WTC11 (cell line): ENCODE measurements around the gene SYNGR3. TPM values are rescaled to one million over a fixed set of nuclear protein-coding genes. Genes with fewer than 3 reads are reported as not detected.

Experiments
- ATAC-seq: fragments of 200-7000 bp; cut with Tn5 transposase; 2 replicates; pipeline ENCODE4 v1.10.0; 2021; ENCODE audit warnings: mild to moderate bottlenecking, moderate library complexity
- CTCF ChIA-PET: fragments of 300-600 bp; sonication (Branson Sonifier 250); formaldehyde crosslinking; loops from one replicate; lab custom pipeline; 2021; ENCODE audit warnings: antibody characterized with exemption; lab: Charles Lee
- POLR2A ChIA-PET: fragments of 350-600 bp; sonication (Branson Sonifier 250); formaldehyde crosslinking; loops from one replicate; lab custom pipeline; 2021; ENCODE audit warnings: antibody characterized with exemption; lab: Charles Lee
- DNase-seq: peaks from one replicate; pipeline ENCODE4 v3.0.0; 2021; ENCODE audit warnings: low spot score
- H3K27ac Mint-ChIP-seq: 2 replicates; pipeline ENCODE4 v1.8.0; 2021; ENCODE audit warnings: mixed read lengths
- H3K27me3 Mint-ChIP-seq: 2 replicates; pipeline ENCODE4 v1.8.0; 2021; ENCODE audit warnings: low read depth, mild to moderate bottlenecking, moderate library complexity, mixed read lengths
- H3K36me3 Mint-ChIP-seq: 2 replicates; pipeline ENCODE4 v1.8.0; 2021; ENCODE audit warnings: mixed read lengths
- H3K4me1 Mint-ChIP-seq: 2 replicates; pipeline ENCODE4 v1.8.0; 2022; ENCODE audit warnings: mixed read lengths
- H3K4me3 Mint-ChIP-seq: 2 replicates; pipeline ENCODE4 v1.8.0; 2021; ENCODE audit warnings: mild to moderate bottlenecking, moderate library complexity, mixed read lengths
- H3K9me3 Mint-ChIP-seq: 2 replicates; pipeline ENCODE4 v1.8.0; 2021; ENCODE audit warnings: mixed read lengths
- AFF4 ChIP-seq: sonication (generic); formaldehyde crosslinking; IDR thresholded peaks from 2 replicates; pipeline ENCODE4 v1.8.1; 2023; ENCODE audit warnings: mild to moderate bottlenecking, missing genetic modification reagents, borderline replicate concordance
- ARID4B ChIP-seq: sonication (generic); formaldehyde crosslinking; IDR thresholded peaks from 2 replicates; pipeline ENCODE4 v1.8.0; 2023; ENCODE audit warnings: missing genetic modification reagents, mild to moderate bottlenecking, borderline replicate concordance
- ATF1 ChIP-seq: sonication (generic); formaldehyde crosslinking; IDR thresholded peaks from 2 replicates; pipeline ENCODE4 v1.8.1; 2023; ENCODE audit warnings: mild to moderate bottlenecking, moderate library complexity, missing genetic modification reagents
- ATF2 ChIP-seq: sonication (generic); formaldehyde crosslinking; IDR thresholded peaks from 2 replicates; pipeline ENCODE4 v1.8.1; 2022; ENCODE audit warnings: low read depth, missing genetic modification reagents, borderline replicate concordance
- CBFB ChIP-seq: sonication (generic); formaldehyde crosslinking; IDR thresholded peaks from 2 replicates; pipeline ENCODE4 v1.8.1; 2022; ENCODE audit warnings: mild to moderate bottlenecking, low read depth, missing genetic modification reagents
- CTCF ChIP-seq: fragments of 200-600 bp; IDR thresholded peaks from 2 replicates; pipeline ENCODE4 v1.8.0; 2022; ENCODE audit warnings: antibody characterized with exemption
- E2F5 ChIP-seq: sonication (generic); formaldehyde crosslinking; IDR thresholded peaks from 2 replicates; pipeline ENCODE4 v1.8.1; 2022; ENCODE audit warnings: mild to moderate bottlenecking, moderate library complexity, missing genetic modification reagents
- ELF4 ChIP-seq: sonication (generic); formaldehyde crosslinking; IDR thresholded peaks from 2 replicates; pipeline ENCODE4 v1.8.1; 2022; ENCODE audit warnings: low read depth, mild to moderate bottlenecking, moderate library complexity, missing genetic modification reagents
- ERG ChIP-seq: fragments of 250-450 bp; sonication (Bioruptor Pico); IDR thresholded peaks from 2 replicates; pipeline ENCODE4 v1.8.0; 2021; ENCODE audit warnings: mild to moderate bottlenecking
- GRHL2 ChIP-seq: fragments of 250-450 bp; sonication (Bioruptor Pico); IDR thresholded peaks from 2 replicates; pipeline ENCODE4 v1.8.0; 2022; ENCODE audit warnings: mild to moderate bottlenecking, moderate library complexity; ENCODE audit not compliant: insufficient replicate concordance, severe bottlenecking
- HMGA2 ChIP-seq: fragments of 250-450 bp; sonication (Bioruptor Pico); IDR thresholded peaks from 2 replicates; pipeline ENCODE4 v1.4.0; 2021; ENCODE audit warnings: mild to moderate bottlenecking, moderate library complexity
- NFATC4 ChIP-seq: fragments of 250-450 bp; sonication (Bioruptor Pico); IDR thresholded peaks from 2 replicates; pipeline ENCODE4 v1.9.0; 2021; ENCODE audit warnings: mild to moderate bottlenecking
- NR2C2 ChIP-seq: sonication (generic); formaldehyde crosslinking; IDR thresholded peaks from 2 replicates; pipeline ENCODE4 v1.8.0; 2022; ENCODE audit warnings: mild to moderate bottlenecking, missing genetic modification reagents
- PRRX2 ChIP-seq: fragments of 250-450 bp; sonication (Bioruptor Pico); IDR thresholded peaks from 2 replicates; pipeline ENCODE4 v1.8.0; 2021; ENCODE audit warnings: mild to moderate bottlenecking
- SMAD4 ChIP-seq: sonication (generic); formaldehyde crosslinking; IDR thresholded peaks from 2 replicates; pipeline ENCODE4 v1.8.0; 2022; ENCODE audit warnings: mild to moderate bottlenecking, missing genetic modification reagents
- SP1 ChIP-seq: sonication (generic); formaldehyde crosslinking; conservative IDR thresholded peaks from 2 replicates; pipeline ENCODE4 v1.8.1; 2022; ENCODE audit warnings: missing genetic modification reagents
- TP53 ChIP-seq: sonication (generic); formaldehyde crosslinking; IDR thresholded peaks from 2 replicates; pipeline ENCODE4 v1.8.1; 2023; ENCODE audit warnings: mild to moderate bottlenecking, missing genetic modification reagents
- ZMAT4 ChIP-seq: fragments of 250-450 bp; sonication (Bioruptor Pico); IDR thresholded peaks from 2 replicates; pipeline ENCODE4 v1.9.0; 2021; ENCODE audit warnings: mild to moderate bottlenecking
- ZNF317 ChIP-seq: sonication (generic); formaldehyde crosslinking; IDR thresholded peaks from 2 replicates; pipeline ENCODE4 v1.8.1; 2023; ENCODE audit warnings: low read depth, mild to moderate bottlenecking, moderate library complexity, missing genetic modification reagents, borderline replicate concordance
- ZNF425 ChIP-seq: fragments of 250-450 bp; sonication (Bioruptor Pico); conservative IDR thresholded peaks from 2 replicates; pipeline ENCODE4 v1.9.0; 2021; ENCODE audit warnings: mild to moderate bottlenecking
- total RNA-seq: library from RNA; stranded (reverse); gene quantifications from 3 replicates; pipeline ENCODE4 v1.2.3, GENCODE V29; 2021

The SYNGR3 gene
- total RNA-seq, 1 experiment from 2014 or later, result 41.5 TPM

GRCh38 chr16:1973461-1974156, 16.2 kb upstream of the SYNGR3 start:
- Mint-ChIP-seq H3K9me3 (no peaks in the 10 kb centered on the region), H3K4me3 (peak overlapping the region; percentile 98), H3K36me3 (peaks cover 10% of the 10 kb centered on the region), H3K27me3 (no peaks in the 10 kb centered on the region), H3K4me1 (peaks cover 15% of the 10 kb centered on the region), H3K27ac (no peak overlapping the region)
- no peak for ATAC-seq
- CTCF ChIA-PET, result no interaction called here
- no peak for DNase-seq
- POLR2A ChIA-PET, result no interaction called here
- TF ChIP-seq ZNF425 (CRISPR knock-in tag), result no peak
- TF ChIP-seq GRHL2 (CRISPR knock-in tag), result no peak
- TF ChIP-seq SP1, result no peak
- no peak for TF ChIP-seq ERG (CRISPR knock-in tag)
- no peak for TF ChIP-seq ZMAT4 (CRISPR knock-in tag)
- no peak for TF ChIP-seq ATF1
- TF ChIP-seq TP53 (CRISPR knock-in tag), result no peak
- no peak for TF ChIP-seq CTCF
- TF ChIP-seq NFATC4, result no peak
- TF ChIP-seq HMGA2 (CRISPR knock-in tag), result no peak
- no peak for TF ChIP-seq ZNF317 (CRISPR knock-in tag)
- no peak for TF ChIP-seq ARID4B (CRISPR knock-in tag)
- no peak for TF ChIP-seq SMAD4 (CRISPR knock-in tag)
- TF ChIP-seq CBFB, result no peak
- TF ChIP-seq ELF4, result no peak
- TF ChIP-seq NR2C2 (CRISPR knock-in tag), result no peak
- no peak for TF ChIP-seq E2F5 (CRISPR knock-in tag)
- no peak for TF ChIP-seq AFF4 (CRISPR knock-in tag)
- TF ChIP-seq PRRX2, result no peak
- no peak for TF ChIP-seq ATF2 (CRISPR knock-in tag)
